Skin of body (tissue), 2 donors: ENCODE measurements around the gene CHST1. TPM values are rescaled to one million over a fixed set of nuclear protein-coding genes. Genes with fewer than 3 reads are reported as not detected.

Experiments
- DNase-seq: peaks from one replicate; lab custom pipeline; 2025; lab: John Stamatoyannopoulos, UW
- total RNA-seq: library from RNA; depleted of rRNA; stranded (reverse); fragments of >200 nt; gene quantifications from one replicate; pipeline ENCODE4 v1.2.3, GENCODE V29; 2014

CHST1 gene
- total RNA-seq, 1 donor from 2014 or later: 0.59 TPM

- no peak for DNase-seq
These were observed 9.2 kb upstream of the CHST1 start for GRCh38 chr11:45674481-45675190.

GRCh38 chr11:45673441-45673840 is 8.0 kb upstream of the CHST1 start:
- no peak for DNase-seq

- DNase-seq: no peak
These were observed 7.2 kb upstream of the CHST1 start for GRCh38 chr11:45672593-45672992.

- no peak for DNase-seq
These were observed 6.1 kb upstream of the CHST1 start for GRCh38 chr11:45671246-45672171.

- no peak for DNase-seq
These were observed 5.1 kb upstream of the CHST1 start for GRCh38 chr11:45670386-45671135.

GRCh38 chr11:45669956-45670355 is 4.5 kb upstream of the CHST1 start:
- no peak for DNase-seq

DNA sequence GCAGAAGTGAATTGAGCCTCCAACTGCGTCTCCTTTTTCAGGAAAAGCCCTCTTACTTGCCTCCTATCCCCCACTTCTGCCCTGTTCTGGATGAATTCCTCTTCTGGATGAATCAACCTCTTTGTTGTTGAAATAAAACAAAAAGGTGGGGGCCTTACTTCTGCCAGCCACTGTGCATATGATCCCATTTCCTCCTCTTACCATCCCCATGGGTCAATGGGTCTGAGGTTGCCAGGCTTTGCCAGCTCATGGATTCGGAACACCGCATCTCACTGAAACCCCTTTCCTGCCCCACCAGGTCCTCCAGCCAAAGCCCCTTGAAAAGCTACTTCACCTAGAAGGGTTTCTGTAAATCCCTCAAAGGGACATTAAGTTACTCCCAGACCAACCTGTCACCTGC is 3.7 kb upstream of the CHST1 start:
- DNase-seq: no peak

GRCh38 chr11:45667929-45668680 is 2.7 kb upstream of the CHST1 start:
- DNase-seq: no peak

DNA sequence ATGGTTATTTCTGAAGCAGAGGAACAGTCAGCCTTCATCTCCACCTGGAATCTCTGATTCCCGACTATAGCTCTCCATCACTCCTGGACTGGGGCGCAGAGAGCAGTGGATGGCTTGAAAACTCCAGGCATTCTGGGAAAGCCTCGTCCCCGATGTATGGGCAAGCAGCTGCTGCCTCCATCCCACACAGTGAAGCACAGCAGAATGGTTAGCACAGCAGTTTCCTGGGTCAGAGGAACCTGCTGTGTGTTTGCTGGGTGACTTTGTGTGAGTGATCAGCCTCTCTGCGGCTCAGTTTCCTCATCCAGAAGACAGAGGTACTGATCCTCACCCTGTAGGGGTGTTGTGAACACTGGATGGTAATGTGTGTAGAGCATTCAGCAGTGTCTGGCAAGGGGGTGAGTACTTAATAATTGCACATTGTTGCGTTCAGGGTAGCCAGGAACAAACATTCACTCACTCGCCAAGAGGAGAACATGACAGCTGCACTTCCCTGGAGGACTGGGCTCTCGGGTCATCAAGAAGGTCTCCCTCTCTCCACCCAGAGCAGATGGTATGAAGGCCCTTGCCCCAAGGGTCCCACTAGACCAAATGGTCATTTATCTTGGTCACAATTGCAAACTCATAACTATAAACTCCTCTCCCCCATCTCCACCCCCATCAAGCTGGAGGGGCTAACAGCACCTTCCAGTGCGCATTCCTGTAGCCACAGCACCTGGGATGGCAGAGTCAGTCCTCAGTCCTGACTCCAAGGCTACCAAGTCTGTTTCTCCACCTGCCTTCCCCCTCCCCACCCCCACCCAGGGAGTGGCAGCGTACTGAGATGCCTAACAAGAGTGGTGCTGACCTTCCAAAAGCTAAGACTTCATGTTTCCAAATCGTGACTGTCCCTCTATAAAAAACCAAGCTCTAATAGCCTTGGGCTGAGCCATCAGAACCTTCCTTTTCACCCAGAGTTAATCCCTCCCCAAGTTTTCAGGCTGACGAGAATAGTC is 1.5 kb upstream of the CHST1 start:
- DNase-seq: no peak

DNA sequence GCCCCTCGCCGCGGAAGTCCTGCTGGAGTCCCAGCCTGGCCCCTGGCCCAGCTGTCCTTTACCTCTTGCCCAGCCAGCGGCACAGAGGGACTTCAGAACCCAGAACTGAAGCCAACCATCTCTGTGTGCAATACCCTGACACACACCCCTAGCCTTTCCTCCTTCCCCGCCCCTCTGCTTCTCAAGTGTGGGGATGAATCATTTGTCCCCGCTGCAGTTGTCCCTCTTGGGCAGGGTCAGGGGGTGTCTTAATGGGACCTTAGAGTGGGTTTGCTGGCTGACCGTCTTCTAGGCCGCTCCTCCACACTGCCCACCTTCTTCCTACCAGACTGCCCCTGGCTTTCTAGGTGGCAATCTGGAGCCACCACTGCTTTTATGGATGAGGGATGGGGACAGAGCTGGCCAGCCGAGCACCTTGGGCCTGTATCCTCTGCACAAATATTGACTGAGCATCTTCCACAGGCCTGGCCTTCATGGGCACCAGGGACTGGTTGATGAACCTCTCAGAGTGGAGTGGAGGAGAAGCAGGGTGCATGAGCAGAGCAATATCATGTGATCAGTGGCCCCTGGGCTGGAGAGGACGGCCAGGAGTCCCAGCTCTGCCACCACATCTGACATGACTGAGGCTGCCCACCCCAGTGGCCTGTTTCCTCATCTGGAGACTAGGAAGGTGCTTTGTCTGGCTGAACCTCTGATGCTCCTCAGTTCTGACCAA is 668 bp upstream of the CHST1 start:
- no peak for DNase-seq

DNA sequence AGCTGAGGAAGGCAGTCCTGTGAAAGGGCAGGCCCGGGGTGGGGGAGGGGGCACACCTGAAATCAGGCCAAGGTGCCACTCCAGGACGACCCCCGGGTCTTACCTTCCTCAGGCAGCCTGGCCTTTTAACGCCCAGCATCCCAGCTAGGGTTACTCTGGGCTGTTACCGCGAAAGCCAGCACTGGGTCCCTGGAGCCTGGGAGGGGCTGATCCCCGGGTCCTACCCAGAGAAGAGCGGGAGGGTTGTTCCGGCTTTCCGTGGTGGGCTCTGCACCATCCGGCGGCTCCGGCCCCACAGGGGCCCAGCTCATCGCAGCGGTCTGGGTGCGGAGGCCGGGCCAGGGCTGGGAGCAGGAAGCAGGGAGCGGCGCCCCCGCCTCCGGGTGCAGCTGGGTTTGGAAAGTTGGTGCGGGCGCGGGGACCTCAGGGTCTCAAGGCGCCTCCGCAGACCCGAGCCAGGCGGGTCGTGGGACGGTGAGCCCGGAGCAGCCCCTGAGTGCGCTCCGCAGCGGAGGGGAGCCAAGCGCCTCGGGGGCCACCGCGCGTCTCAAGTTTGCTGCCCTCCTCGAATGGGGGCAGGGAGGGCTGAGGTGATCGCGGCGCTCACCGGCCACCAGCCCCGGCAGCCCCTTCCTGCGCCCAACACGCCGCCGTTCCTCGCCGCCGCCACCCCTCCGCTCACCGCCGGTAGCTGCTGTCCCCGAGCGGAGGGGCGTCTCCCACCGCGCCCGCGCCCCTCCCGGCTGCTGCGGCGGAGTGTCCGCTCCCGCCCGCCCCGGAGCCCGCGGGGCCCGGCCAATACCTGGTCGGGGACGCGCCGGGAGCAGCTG is 831 bp downstream of the CHST1 start:
- DNase-seq: no peak

- no peak for DNase-seq
These were observed 1.7 kb downstream of the CHST1 start for GRCh38 chr11:45663486-45664375.

GRCh38 chr11:45662665-45663485 is 2.5 kb downstream of the CHST1 start:
- peak; percentile 25 for DNase-seq

DNA sequence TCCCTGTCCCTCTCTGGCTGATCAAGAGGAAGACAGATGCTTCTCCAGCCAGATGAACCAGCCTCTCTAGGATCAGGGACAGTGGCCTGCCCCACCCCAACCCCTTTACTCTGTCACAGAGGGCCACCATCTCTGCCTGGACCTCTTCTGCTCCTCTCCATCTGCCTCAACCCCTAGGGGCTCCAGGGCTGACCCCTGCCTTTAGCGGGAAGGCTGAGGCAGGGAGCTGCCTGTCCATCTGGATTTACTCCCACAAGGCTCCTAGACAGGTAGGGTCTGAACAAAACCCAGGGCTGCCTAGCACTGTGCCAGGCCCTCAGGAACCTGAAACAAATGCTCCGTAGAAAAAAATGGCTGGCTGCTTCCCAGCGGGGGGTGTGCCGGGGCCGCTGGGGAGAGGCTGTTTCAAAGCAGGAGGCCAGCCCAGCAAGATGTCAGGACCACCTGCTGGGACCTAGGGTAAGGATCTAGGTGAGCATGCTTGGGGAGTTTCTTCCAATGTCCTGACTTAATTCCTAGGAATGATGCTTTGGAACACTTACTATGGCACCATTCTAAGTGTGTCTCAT is 3.2 kb downstream of the CHST1 start:
- no peak for DNase-seq

DNA sequence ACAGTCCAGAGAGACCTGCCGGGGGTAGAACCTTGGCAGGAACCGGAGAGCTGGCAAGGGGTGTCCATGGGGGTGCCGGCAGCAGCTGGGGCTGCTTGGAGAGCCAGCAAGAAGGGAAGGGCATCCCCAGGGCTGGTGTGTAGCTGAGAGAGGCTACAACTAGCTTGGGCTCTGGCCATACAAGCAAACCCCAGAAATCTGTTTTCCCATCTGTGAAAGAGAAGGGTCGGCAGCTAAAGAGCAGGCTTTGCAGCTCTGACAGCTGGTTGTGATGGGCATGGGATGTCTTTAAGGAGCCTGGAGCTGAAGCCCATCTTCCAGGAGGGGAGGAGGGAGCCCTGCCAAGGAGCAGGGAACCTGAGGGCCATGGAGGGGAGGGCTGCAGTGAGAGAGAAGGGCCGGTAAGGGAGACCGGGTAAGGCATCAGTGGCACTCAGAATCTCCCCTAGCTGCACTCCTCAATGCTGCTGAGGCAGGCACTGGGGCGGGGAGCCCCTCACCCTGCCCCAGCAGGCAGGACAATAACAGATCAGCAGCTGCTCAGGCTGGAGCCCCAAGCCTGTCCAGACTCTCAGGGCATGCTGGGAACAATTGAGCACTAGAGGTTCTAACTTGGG is 3.9 kb downstream of the CHST1 start:
- no peak for DNase-seq
